Germinal center (tissue), 1 donor: Measurements from ENCODE around the gene TF.

Experiments
- DNase-seq: peaks from one replicate; pipeline ENCODE4 v3.0.0; 2012; ENCODE audit warnings: mixed read lengths, low spot score

The TF gene

GRCh38 chr3:133747373-133747772 is 1.2 kb downstream of the TF start:
- DNase-seq = no peak

- no peak for DNase-seq
Observed at GRCh38 chr3:133747907-133748639, 1.9 kb downstream of the TF start.

GRCh38 chr3:133749427-133750258 is 3.5 kb downstream of the TF start:
- no peak for DNase-seq

- no peak for DNase-seq
Observed at GRCh38 chr3:133750259-133750656, 4.1 kb downstream of the TF start.

- no peak for DNase-seq
Observed at GRCh38 chr3:133753107-133753778, 7.0 kb downstream of the TF start.

GRCh38 chr3:133753779-133754164 is 7.6 kb downstream of the TF start:
- DNase-seq = no peak

- no peak for DNase-seq
Observed at GRCh38 chr3:133754455-133754854, 8.3 kb downstream of the TF start.

- DNase-seq = no peak
Observed at GRCh38 chr3:133754973-133755828, 9.0 kb downstream of the TF start.

- no peak for DNase-seq
Observed at GRCh38 chr3:133756716-133757694, 10.8 kb downstream of the TF start.

- no peak for DNase-seq
Observed at GRCh38 chr3:133757701-133758567, 11.7 kb downstream of the TF start.

- DNase-seq = no peak
Observed at GRCh38 chr3:133758568-133758928, 12.4 kb downstream of the TF start.

- no peak for DNase-seq
Observed at GRCh38 chr3:133758964-133759739, 13.0 kb downstream of the TF start.

- DNase-seq = no peak
Observed at GRCh38 chr3:133759740-133760305, 13.6 kb downstream of the TF start.

GRCh38 chr3:133760916-133761315 is 14.7 kb downstream of the TF start:
- no peak for DNase-seq

GRCh38 chr3:133761605-133762484 is 15.7 kb downstream of the TF start:
- DNase-seq = no peak

GRCh38 chr3:133762539-133762938 is 16.3 kb downstream of the TF start:
- DNase-seq = no peak

- DNase-seq = no peak
Observed at GRCh38 chr3:133763797-133764683, 17.8 kb downstream of the TF start.
